H1 (cell line): ENCODE results near the gene CCDC157. TPM values are rescaled to one million over a fixed set of nuclear protein-coding genes. Genes with fewer than 3 reads are reported as not detected.

Source experiments
- BRCA1 ChIP-seq: IDR thresholded peaks from 2 replicates; pipeline ENCODE4 v1.6.1; 2012; ENCODE audit warnings: low read depth, low read length, improper control_type of control experiment
- CBX8 ChIP-seq: fragments of 300-800, 300-1000 bp; sonication (generic); IDR thresholded peaks from 2 replicates; pipeline ENCODE4 v1.7.1; 2016; ENCODE audit warnings: low read depth, low read length, borderline replicate concordance
- EGR1 ChIP-seq: IDR thresholded peaks from 2 replicates; pipeline ENCODE4 v1.6.1; 2011; ENCODE audit warnings: low read depth, low read length, borderline replicate concordance
- EZH2 ChIP-seq: fragments of 200-600 bp; sonication (generic); IDR thresholded peaks from 2 replicates; pipeline ENCODE4 v1.7.1; 2012; ENCODE audit warnings: low read depth, mild to moderate bottlenecking, moderate library complexity, low read length, inconsistent platforms; ENCODE audit not compliant: severe bottlenecking
- JUN ChIP-seq: IDR thresholded peaks from 2 replicates; pipeline ENCODE4 v1.6.1; 2011; ENCODE audit warnings: low read depth, mild to moderate bottlenecking, improper control_type of control experiment, low read length
- KDM1A ChIP-seq: fragments of 200-600, 300-600 bp; sonication (generic); IDR thresholded peaks from 2 replicates; pipeline ENCODE4 v1.7.1; 2016; ENCODE audit warnings: mild to moderate bottlenecking, low read length, borderline replicate concordance
- KDM5A ChIP-seq: fragments of 200-600 bp; IDR thresholded peaks from 2 replicates; pipeline ENCODE4 v1.7.1; 2012; ENCODE audit warnings: mild to moderate bottlenecking, low read length, inconsistent platforms, mixed read lengths
- MAFK ChIP-seq: IDR thresholded peaks from 2 replicates; pipeline ENCODE4 v1.6.1; 2012; ENCODE audit warnings: low read depth, mild to moderate bottlenecking, improper control_type of control experiment, low read length
- RXRA ChIP-seq: IDR thresholded peaks from 2 replicates; pipeline ENCODE4 v1.6.1; 2011; ENCODE audit warnings: low read depth, mild to moderate bottlenecking, low read length, moderate library complexity; ENCODE audit not compliant: insufficient read depth
- polyA plus RNA-seq, 7 experiments: library from polyadenylated mRNA; depleted of rRNA in 3 of 7; stranded (reverse) in 5 of 7; unstranded in 2 of 7; fragments of >200 nt in 5 of 7; fragments of 200-250 nt in 2 of 7; gene quantifications; 1 replicate in 5 of 7; 2 replicates in 1 of 7; 4 replicates in 1 of 7; pipeline versions ENCODE4 v1.2.1 to v1.2.3, GENCODE V29; 2011 to 2013; ENCODE audit warnings: missing spikeins in 2 of 7, mixed read lengths in 2 of 7
- total RNA-seq: library from RNA; stranded (reverse); fragmentation: NEBNext Ultra II Directional; extraction: Animal tissue kit (Norgen Biotek cat#: 25700); gene quantifications from 2 replicates; pipeline ENCODE4 v1.2.1, GENCODE V29; 2021

CCDC157 gene
- total and polyA plus RNA-seq, 2 of the 8 experiments (the other 6 are each of a cell fraction or from before 2014, with no cell fraction given) = 4.1 to 8.4 TPM

- TF ChIP-seq EZH2 (no peak), MAFK (no peak), CBX8 (no peak), RXRA (no peak), BRCA1 (no peak), KDM1A (no peak), EGR1 (no peak), KDM5A (no peak), JUN (no peak)
Observed at GRCh38 chr22:30386608-30386959, 29.8 kb downstream of the CCDC157 start (continued).
